SW480 (cell line): ENCODE measurements around the gene AMFR.

Experiments used
- DNase-seq: peaks from one replicate; pipeline ENCODE4 v3.0.0-alpha.2; 2016; ENCODE audit warnings: low spot score

The AMFR gene

GRCh38 chr16:56330476-56330875 is 94.9 kb downstream of the AMFR start:
- no peak for DNase-seq

- DNase-seq, result no peak
These were observed 95.5 kb downstream of the AMFR start for GRCh38 chr16:56329887-56330286.

- DNase-seq, result no peak
These were observed 96.9 kb downstream of the AMFR start for GRCh38 chr16:56328276-56329022.

GRCh38 chr16:56327929-56328258 is 97.5 kb downstream of the AMFR start:
- no peak for DNase-seq

- no peak for DNase-seq
These were observed 98.0 kb downstream of the AMFR start for GRCh38 chr16:56327071-56327928.

- no peak for DNase-seq
These were observed 99.4 kb downstream of the AMFR start for GRCh38 chr16:56325956-56326355.

GRCh38 chr16:56324406-56324805 is 100.9 kb downstream of the AMFR start:
- peak; percentile 7 for DNase-seq

GRCh38 chr16:56321571-56321970 is 103.8 kb downstream of the AMFR start:
- no peak for DNase-seq

GRCh38 chr16:56320811-56321558 is 104.4 kb downstream of the AMFR start:
- DNase-seq, result no peak

GRCh38 chr16:56320056-56320455 is 105.3 kb downstream of the AMFR start:
- DNase-seq, result no peak

GRCh38 chr16:56319376-56319775 is 106.0 kb downstream of the AMFR start:
- DNase-seq, result no peak

- DNase-seq, result no peak
These were observed 106.6 kb downstream of the AMFR start for GRCh38 chr16:56318827-56319140.

GRCh38 chr16:56317998-56318826 is 107.1 kb downstream of the AMFR start:
- peak; percentile 60 for DNase-seq

- no peak for DNase-seq
These were observed 108.8 kb downstream of the AMFR start for GRCh38 chr16:56316545-56316944.

- no peak for DNase-seq
These were observed 109.4 kb downstream of the AMFR start for GRCh38 chr16:56315955-56316354.

GRCh38 chr16:56314244-56314850 is 111.0 kb downstream of the AMFR start:
- DNase-seq, result no peak

- DNase-seq, result no peak
These were observed 112.8 kb downstream of the AMFR start for GRCh38 chr16:56312556-56312955.

- no peak for DNase-seq
These were observed 113.4 kb downstream of the AMFR start for GRCh38 chr16:56312028-56312300.
